Right atrium auricular region (tissue), 2 donors: ENCODE measurements around the gene ETV2. TPM values are rescaled to one million over a fixed set of nuclear protein-coding genes. Genes with fewer than 3 reads are reported as not detected.

Experiments used
- DNase-seq: peaks from one replicate; pipeline ENCODE4 v3.0.0-alpha.2; 2019; ENCODE audit warnings: low spot score
- H3K27ac ChIP-seq, 2 donors: fragments of 200-600 bp; sonication (generic); 1 replicate in 1 of 2; 2 replicates in 1 of 2; pipeline ENCODE4 v1.5.1; 2016 to 2019
- H3K27me3 ChIP-seq, 2 donors: fragments of 200-600 bp; sonication (generic); one replicate each; pipeline versions ENCODE4 v1.5.1 to v1.6.0; 2017 to 2019
- H3K36me3 ChIP-seq: fragments of 200-600 bp; sonication (generic); one replicate; pipeline ENCODE4 v1.5.1; 2016
- H3K4me1 ChIP-seq, 2 donors: fragments of 200-600 bp; sonication (generic); one replicate each; pipeline versions ENCODE4 v1.5.1 to v1.6.0; 2017 to 2019
- H3K4me3 ChIP-seq, 2 donors: fragments of 200-600 bp; sonication (generic); 1 replicate in 1 of 2; 2 replicates in 1 of 2; pipeline ENCODE4 v1.5.1; 2017 to 2019; ENCODE audit warnings: mild to moderate bottlenecking in 1 of 2, moderate library complexity in 1 of 2
- H3K9me3 ChIP-seq, 2 donors: fragments of 200-600 bp; sonication (generic); one replicate each; pipeline ENCODE4 v1.5.1; 2019
- total RNA-seq, 2 donors: library from RNA; depleted of rRNA; stranded (reverse); fragments of >200 nt; gene quantifications; one replicate each; pipeline ENCODE4 v1.1.0, GENCODE V29; 2016
- TF ChIP-seq, protein P1 (sequence below), 2 donors: fragments of 200-600 bp; sonication (generic); IDR thresholded peaks; one replicate each; pipeline ENCODE4 v1.5.1; 2019; ENCODE audit warnings: antibody characterized with exemption in 2 of 2

The ETV2 gene
- total RNA-seq, 2 donors from 2014 or later, result 1.2 TPM; not detected in 1

DNA sequence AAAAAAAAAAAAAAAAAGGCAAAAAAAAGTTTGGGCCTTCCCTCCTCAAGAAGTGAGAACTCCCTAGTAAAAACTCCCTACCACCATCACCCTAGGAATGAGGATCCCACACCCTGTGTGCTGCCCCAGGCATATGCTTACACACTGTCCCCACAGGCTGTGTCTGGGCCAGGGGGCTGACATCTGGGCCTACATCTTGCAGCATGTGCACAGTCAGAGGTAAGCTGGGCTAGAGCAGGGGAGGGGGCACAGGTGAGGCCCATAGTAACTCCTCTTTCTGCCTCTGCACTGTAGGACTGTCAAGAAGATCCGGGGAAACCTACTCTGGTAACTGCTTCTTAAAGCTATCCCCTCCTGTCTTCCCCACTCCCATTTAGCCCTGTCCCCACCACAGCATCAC, 28.0 kb upstream of the ETV2 start:
- H3K36me3 ChIP-seq, result no peaks in the 10 kb centered on the region
- no peak overlapping the region for H3K4me3 ChIP-seq
- TF ChIP-seq, protein P1, sequence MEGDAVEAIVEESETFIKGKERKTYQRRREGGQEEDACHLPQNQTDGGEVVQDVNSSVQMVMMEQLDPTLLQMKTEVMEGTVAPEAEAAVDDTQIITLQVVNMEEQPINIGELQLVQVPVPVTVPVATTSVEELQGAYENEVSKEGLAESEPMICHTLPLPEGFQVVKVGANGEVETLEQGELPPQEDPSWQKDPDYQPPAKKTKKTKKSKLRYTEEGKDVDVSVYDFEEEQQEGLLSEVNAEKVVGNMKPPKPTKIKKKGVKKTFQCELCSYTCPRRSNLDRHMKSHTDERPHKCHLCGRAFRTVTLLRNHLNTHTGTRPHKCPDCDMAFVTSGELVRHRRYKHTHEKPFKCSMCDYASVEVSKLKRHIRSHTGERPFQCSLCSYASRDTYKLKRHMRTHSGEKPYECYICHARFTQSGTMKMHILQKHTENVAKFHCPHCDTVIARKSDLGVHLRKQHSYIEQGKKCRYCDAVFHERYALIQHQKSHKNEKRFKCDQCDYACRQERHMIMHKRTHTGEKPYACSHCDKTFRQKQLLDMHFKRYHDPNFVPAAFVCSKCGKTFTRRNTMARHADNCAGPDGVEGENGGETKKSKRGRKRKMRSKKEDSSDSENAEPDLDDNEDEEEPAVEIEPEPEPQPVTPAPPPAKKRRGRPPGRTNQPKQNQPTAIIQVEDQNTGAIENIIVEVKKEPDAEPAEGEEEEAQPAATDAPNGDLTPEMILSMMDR (IDR thresholded peaks at IDR 0.05), result no peak

DNA sequence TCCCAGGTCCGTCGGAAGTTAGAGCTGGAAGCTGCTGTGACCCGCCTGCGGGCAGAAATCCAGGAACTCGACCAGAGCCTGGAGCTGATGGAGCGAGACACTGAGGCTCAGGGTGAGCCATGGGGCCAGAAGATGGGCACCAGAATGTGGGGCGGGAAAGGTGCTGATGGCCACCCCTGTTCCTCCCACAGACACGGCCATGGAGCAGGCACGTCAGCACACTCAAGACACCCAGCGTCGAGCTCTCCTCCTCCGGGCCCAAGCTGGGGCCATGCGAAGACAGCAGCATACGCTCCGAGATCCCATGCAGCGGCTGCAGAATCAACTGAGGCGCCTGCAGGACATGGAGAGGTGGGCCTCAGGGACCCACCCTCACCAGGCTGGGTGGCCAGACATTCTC, 26.5 kb upstream of the ETV2 start:
- Histone ChIP-seq H3K27ac (no peak overlapping the region), H3K4me3 (no peak overlapping the region), H3K4me1 (peaks cover 0 to 12% of the 10 kb centered on the region in 2 donors), H3K36me3 (no peaks in the 10 kb centered on the region), H3K9me3 (no peaks in the 10 kb centered on the region), H3K27me3 (no peaks in the 10 kb centered on the region)
- TF ChIP-seq, protein P1 (IDR thresholded peaks at IDR 0.05), result no peak
- no peak for DNase-seq

More for the DNA sequence above, 28.0 kb upstream of the ETV2 start:
- Histone ChIP-seq H3K9me3 (no peaks in the 10 kb centered on the region), H3K27me3 (no peaks in the 10 kb centered on the region), H3K4me1 (peaks cover 0 to 12% of the 10 kb centered on the region in 2 donors), H3K27ac (no peak overlapping the region)
- DNase-seq, result no peak

DNA sequence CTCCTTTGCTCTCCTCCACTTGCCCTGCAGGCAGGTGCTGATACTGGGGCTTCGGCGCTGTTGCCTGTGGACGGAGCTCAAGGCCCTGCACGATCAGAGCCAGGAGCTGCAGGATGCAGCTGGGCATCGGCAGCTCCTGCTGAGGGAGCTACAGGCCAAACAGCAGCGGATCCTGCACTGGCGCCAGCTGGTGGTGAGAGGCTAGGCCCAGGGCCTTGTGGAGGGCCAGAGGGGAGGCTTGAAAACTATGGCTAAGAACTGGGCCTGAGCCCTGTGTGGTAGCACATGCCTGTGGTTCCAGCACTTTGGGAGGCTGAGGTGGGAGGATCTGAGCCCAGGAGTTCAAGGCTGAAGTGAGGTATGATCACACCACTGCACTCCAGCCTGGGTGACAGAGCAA, 22.7 kb upstream of the ETV2 start:
- no peaks in the 10 kb centered on the region for H3K36me3 ChIP-seq
- TF ChIP-seq, protein P1 (IDR thresholded peaks at IDR 0.05), result no peak
- no peaks in the 10 kb centered on the region for H3K4me1 ChIP-seq
- no peak overlapping the region for H3K27ac ChIP-seq
- DNase-seq, result no peak
- H3K27me3 ChIP-seq, result no peaks in the 10 kb centered on the region
- no peaks in the 10 kb centered on the region for H3K9me3 ChIP-seq
- H3K4me3 ChIP-seq, result no peak overlapping the region

DNA sequence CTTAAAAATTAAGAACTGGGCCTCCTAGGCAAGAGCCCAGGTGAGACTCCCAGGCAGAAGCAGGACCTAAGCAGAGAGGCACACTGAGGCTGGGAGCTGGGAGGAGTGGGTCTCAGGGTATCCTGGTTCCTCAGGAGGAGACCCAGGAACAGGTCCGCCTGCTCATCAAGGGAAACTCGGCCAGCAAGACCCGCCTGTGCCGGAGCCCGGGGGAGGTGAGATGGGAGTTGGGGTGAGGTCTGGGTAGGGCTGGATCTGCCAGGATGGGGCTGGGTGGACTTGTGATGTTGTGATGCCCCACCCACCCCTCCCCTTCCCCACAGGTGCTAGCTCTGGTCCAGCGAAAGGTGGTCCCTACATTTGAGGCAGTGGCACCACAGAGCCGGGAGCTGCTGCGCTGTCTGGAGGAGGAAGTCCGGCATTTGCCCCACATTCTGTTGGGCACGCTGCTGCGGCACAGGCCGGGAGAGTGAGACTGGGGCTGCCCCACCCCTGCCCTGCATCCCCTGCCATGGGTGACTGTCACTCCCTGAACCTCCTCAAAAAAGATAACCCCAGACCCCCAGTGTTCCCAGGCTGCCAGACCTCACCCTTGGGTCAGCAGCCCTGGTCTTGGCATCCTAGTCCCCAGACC, 22.1 kb upstream of the ETV2 start:
- H3K4me1 ChIP-seq, result no peaks in the 10 kb centered on the region
- TF ChIP-seq, protein P1 (IDR thresholded peaks at IDR 0.05), result no peak
- no peaks in the 10 kb centered on the region for H3K27me3 ChIP-seq
- H3K9me3 ChIP-seq, result no peaks in the 10 kb centered on the region
- no peak overlapping the region for H3K4me3 ChIP-seq
- no peaks in the 10 kb centered on the region for H3K36me3 ChIP-seq
- DNase-seq, result no peak
- H3K27ac ChIP-seq, result no peak overlapping the region

DNA sequence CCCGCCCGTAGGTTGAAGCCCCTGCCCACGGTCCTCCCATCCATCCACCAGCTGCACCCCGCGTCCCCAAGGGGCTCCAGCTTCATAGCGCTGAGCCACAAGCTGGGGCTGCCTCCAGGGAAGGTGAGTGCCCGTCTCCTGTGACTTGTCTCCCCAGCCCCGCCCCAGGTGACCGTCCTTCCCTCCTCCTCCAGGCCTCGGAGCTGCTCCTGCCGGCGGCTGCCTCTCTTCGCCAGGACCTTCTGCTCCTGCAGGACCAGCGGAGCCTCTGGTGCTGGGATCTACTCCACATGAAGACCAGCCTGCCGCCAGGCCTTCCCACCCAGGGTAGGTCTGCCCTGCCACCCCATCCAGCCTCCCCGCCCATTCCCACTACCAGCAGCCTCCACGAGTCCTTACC, 21.5 kb upstream of the ETV2 start:
- no peak for DNase-seq
- Histone ChIP-seq H3K4me3 (no peak overlapping the region), H3K36me3 (no peaks in the 10 kb centered on the region), H3K9me3 (no peaks in the 10 kb centered on the region), H3K4me1 (no peaks in the 10 kb centered on the region), H3K27me3 (no peaks in the 10 kb centered on the region), H3K27ac (no peak overlapping the region)
- TF ChIP-seq, protein P1 (IDR thresholded peaks at IDR 0.05), result no peak

DNA sequence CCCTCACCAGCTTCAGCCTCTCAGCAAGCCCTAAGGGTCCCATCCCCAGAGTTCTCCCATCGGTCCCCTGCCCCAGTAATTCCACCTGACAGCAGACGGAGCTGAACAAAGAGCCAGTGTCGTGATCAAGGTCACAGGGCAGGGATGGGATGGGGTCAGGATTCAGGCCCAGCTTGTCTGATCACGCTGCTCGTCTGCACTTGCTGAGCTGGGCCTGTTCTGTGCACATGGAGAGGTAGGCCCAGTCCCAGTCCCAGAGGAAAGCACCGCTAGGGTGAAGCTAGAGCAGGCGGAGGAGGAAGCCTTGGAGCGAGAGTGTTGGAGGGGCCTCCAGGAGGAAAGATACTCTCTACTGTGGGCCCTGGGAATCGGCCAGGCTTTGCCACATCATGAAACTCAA, 19.8 kb upstream of the ETV2 start:
- Histone ChIP-seq H3K27ac (no peak overlapping the region), H3K4me1 (no peaks in the 10 kb centered on the region), H3K27me3 (no peaks in the 10 kb centered on the region), H3K9me3 (no peaks in the 10 kb centered on the region), H3K36me3 (no peaks in the 10 kb centered on the region), H3K4me3 (no peak overlapping the region)
- TF ChIP-seq, protein P1 (IDR thresholded peaks at IDR 0.05), result no peak
- no peak for DNase-seq
